Caco-2 (cell line): Measurements from ENCODE around the gene FNDC3A. TPM values are rescaled to one million over a fixed set of nuclear protein-coding genes. Genes with fewer than 3 reads are reported as not detected.

Experiments used
- BruUV-seq: library from RNA; stranded (reverse); fragments of 400-500 nt; replicated peaks from 2 replicates; lab custom pipeline; 2021; lab: Mats Ljungman, UMichigan
- CTCF ChIA-PET: fragments of 300-600 bp; sonication (Branson Sonifier 250); formaldehyde crosslinking; loops from one replicate; lab custom pipeline; 2022; ENCODE audit warnings: antibody characterized with exemption; lab: Charles Lee
- POLR2A ChIA-PET: fragments of 300-600 bp; sonication (Branson Sonifier 250); formaldehyde crosslinking; loops from one replicate; lab custom pipeline; 2022; ENCODE audit warnings: antibody characterized with exemption; lab: Charles Lee
- DNase-seq, 2 experiments: peaks; one replicate each; pipeline versions ENCODE4 v3.0.0 to v3.0.0-alpha.2; 2020 to 2022
- H3K27me3 ChIP-seq: replicated peaks from 2 replicates; pipeline ENCODE4 v1.6.0; 2011; ENCODE audit warnings: low read length; ENCODE audit not compliant: control insufficient read depth, insufficient read depth
- H3K36me3 ChIP-seq: 2 replicates; pipeline ENCODE4 v1.5.1; 2011; ENCODE audit warnings: low read length; ENCODE audit not compliant: control insufficient read depth, insufficient read depth
- H3K4me1 ChIP-seq: fragments of 250-450 bp; sonication (Bioruptor Pico); 2 replicates; pipeline ENCODE4 v1.5.1; 2020; ENCODE audit warnings: mild to moderate bottlenecking
- H3K4me3 ChIP-seq: 2 replicates; pipeline ENCODE4 v1.5.1; 2011; ENCODE audit warnings: low read depth, mild to moderate bottlenecking, control low read depth, low read length
- H3K9me3 ChIP-seq: fragments of 250-450 bp; sonication (Bioruptor Pico); 2 replicates; pipeline ENCODE4 v1.5.1; 2020; ENCODE audit warnings: mild to moderate bottlenecking, moderate library complexity
- H3K27ac Mint-ChIP-seq: one replicate; pipeline ENCODE4 v1.8.0; 2022; ENCODE audit warnings: mixed read lengths; ENCODE audit not compliant: unreplicated experiment
- H3K27me3 Mint-ChIP-seq: one replicate; pipeline ENCODE4 v1.8.0; 2022; ENCODE audit warnings: mixed read lengths; ENCODE audit not compliant: insufficient read depth, unreplicated experiment
- H3K36me3 Mint-ChIP-seq: one replicate; pipeline ENCODE4 v1.8.0; 2022; ENCODE audit warnings: mild to moderate bottlenecking, mixed read lengths; ENCODE audit not compliant: insufficient read depth, unreplicated experiment
- H3K4me1 Mint-ChIP-seq: one replicate; pipeline ENCODE4 v1.8.0; 2022; ENCODE audit warnings: low read depth, mixed read lengths; ENCODE audit not compliant: unreplicated experiment
- H3K4me3 Mint-ChIP-seq: one replicate; pipeline ENCODE4 v1.8.0; 2022; ENCODE audit warnings: mild to moderate bottlenecking, moderate library complexity, mixed read lengths; ENCODE audit not compliant: unreplicated experiment
- H3K9me3 Mint-ChIP-seq: one replicate; pipeline ENCODE4 v1.8.0; 2022; ENCODE audit warnings: mixed read lengths; ENCODE audit not compliant: unreplicated experiment
- intact Hi-C: fragments of 100-400 bp; cut with micrococcal nuclease; formaldehyde crosslinking; loops from one replicate; pipeline ENCODE4 v1.10.0; 2022; ENCODE audit not compliant: unreplicated experiment
- total RNA-seq: library from RNA; stranded (reverse); gene quantifications from 2 replicates; pipeline ENCODE4 v1.2.3, GENCODE V29; 2022
- TF ChIP-seq, protein P1 (sequence below), 2 experiments: fragments of 200-600 bp in 1 of 2; IDR thresholded peaks; 1 replicate in 1 of 2; 2 replicates in 1 of 2; pipeline versions ENCODE4 v1.5.1 to v1.8.0; 2011 to 2022; ENCODE audit warnings: antibody characterized with exemption in 1 of 2, control low read depth in 1 of 2, inconsistent platforms in 1 of 2, low read depth in 1 of 2, low read length in 1 of 2, mild to moderate bottlenecking in 1 of 2, moderate library complexity in 1 of 2; ENCODE audit not compliant: insufficient read depth in 1 of 2, severe bottlenecking in 1 of 2, unreplicated experiment in 1 of 2

The FNDC3A gene
- total RNA-seq, 1 experiment from 2014 or later, result 32.5 TPM

DNA sequence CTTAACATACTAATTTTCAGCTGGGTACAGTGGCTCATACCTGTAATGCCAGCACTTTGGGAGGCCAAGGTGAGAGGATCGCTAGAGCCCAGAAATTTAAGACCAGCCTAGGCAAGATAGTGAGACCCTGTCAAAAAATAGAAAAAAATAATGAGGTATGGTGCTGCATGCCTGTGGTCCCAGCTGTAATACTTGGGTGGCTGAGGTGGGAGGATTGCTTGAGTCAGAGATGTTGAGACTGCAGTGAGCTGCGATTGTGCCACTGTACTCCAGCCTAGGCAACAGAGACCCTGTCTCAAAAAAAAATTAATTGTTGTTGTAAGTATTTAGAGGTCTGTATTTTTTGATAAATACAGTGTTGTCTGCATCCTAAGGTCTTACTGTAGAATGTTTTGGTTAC, 66.8 kb downstream of the FNDC3A start:
- no peaks in the 10 kb centered on the region for H3K9me3 ChIP-seq
- no peaks in the 10 kb centered on the region for H3K4me1 ChIP-seq
- Mint-ChIP-seq H3K27me3 (no peaks in the 10 kb centered on the region), H3K4me1 (no peaks in the 10 kb centered on the region), H3K36me3 (no peaks in the 10 kb centered on the region), H3K4me3 (no peak overlapping the region), H3K27ac (no peak overlapping the region), H3K9me3 (no peaks in the 10 kb centered on the region)
- no peak overlapping the region for H3K4me3 ChIP-seq
- TF ChIP-seq, protein P1, sequence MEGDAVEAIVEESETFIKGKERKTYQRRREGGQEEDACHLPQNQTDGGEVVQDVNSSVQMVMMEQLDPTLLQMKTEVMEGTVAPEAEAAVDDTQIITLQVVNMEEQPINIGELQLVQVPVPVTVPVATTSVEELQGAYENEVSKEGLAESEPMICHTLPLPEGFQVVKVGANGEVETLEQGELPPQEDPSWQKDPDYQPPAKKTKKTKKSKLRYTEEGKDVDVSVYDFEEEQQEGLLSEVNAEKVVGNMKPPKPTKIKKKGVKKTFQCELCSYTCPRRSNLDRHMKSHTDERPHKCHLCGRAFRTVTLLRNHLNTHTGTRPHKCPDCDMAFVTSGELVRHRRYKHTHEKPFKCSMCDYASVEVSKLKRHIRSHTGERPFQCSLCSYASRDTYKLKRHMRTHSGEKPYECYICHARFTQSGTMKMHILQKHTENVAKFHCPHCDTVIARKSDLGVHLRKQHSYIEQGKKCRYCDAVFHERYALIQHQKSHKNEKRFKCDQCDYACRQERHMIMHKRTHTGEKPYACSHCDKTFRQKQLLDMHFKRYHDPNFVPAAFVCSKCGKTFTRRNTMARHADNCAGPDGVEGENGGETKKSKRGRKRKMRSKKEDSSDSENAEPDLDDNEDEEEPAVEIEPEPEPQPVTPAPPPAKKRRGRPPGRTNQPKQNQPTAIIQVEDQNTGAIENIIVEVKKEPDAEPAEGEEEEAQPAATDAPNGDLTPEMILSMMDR (IDR thresholded peaks at IDR 0.05; ENCODE audit: insufficient read depth in 1 of 2, low read depth in 1 of 2, low read length in 1 of 2, severe bottlenecking in 1 of 2, unreplicated experiment in 1 of 2), result no peak
- ChIA-PET POLR2A (no interaction called here), CTCF (no interaction called here)
- no TSS peak for BruUV-seq
- intact Hi-C loops, result no loop called here
- no peak for DNase-seq
- no peaks in the 10 kb centered on the region for H3K36me3 ChIP-seq
- H3K27me3 ChIP-seq, result no peaks in the 10 kb centered on the region

DNA sequence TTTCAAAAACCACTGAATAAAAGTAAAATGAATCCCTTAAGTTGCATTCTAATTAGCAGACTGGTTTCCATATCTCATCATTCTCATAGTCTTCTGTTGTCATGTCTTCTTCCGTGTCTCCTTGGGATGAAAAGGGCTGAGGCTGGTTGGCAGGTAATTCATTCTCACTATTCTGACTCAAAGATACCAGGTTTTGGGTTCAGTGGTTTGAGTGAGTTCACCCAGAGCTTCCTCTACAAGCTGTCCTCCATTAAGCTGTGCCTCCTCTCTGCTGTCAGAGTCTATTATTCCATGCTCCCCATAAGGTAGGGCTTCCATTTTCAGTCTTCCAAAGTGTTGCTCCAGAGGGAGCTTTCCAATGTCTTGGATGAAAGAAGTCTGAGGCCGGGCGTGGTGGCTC, 68.3 kb downstream of the FNDC3A start:
- Histone ChIP-seq H3K4me1 (no peaks in the 10 kb centered on the region), H3K27me3 (no peaks in the 10 kb centered on the region), H3K36me3 (no peaks in the 10 kb centered on the region), H3K9me3 (no peaks in the 10 kb centered on the region), H3K4me3 (no peak overlapping the region)
- H3K4me1 Mint-ChIP-seq, result no peaks in the 10 kb centered on the region
- BruUV-seq, result no TSS peak
- DNase-seq, result no peak
- H3K9me3 Mint-ChIP-seq, result peaks cover 8% of the 10 kb centered on the region
- intact Hi-C loops, result no loop called here
- no peaks in the 10 kb centered on the region for H3K27me3 Mint-ChIP-seq
- no peak overlapping the region for H3K27ac Mint-ChIP-seq
- H3K4me3 Mint-ChIP-seq, result no peak overlapping the region
- POLR2A ChIA-PET, result no interaction called here
- TF ChIP-seq, protein P1 (IDR thresholded peaks at IDR 0.05; ENCODE audit: insufficient read depth in 1 of 2, low read depth in 1 of 2, low read length in 1 of 2, severe bottlenecking in 1 of 2, unreplicated experiment in 1 of 2), result no peak
- CTCF ChIA-PET, result no interaction called here
- H3K36me3 Mint-ChIP-seq, result no peaks in the 10 kb centered on the region

DNA sequence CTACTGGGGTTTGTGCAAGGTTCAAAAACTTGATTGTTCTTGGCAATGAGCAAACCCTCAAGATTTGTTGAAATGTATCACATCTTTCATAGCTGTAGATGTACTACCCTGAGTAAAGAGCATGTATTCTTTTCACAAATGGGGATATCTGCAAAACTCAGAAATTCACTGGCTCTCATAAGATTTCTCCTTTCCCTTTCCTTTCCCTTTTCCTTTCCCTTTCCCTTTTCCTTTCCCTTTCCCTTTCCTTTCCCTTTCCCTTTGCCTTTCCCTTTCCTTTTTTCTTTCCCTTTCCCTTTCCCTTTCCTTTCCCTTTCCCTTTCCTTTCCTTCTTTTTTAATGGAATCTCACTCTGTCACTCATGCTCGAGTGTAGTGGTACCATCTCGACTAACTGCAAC, 69.1 kb downstream of the FNDC3A start:
- H3K27ac Mint-ChIP-seq, result no peak overlapping the region
- no peaks in the 10 kb centered on the region for H3K9me3 ChIP-seq
- H3K4me1 ChIP-seq, result no peaks in the 10 kb centered on the region
- no peak overlapping the region for H3K4me3 ChIP-seq
- no peaks in the 10 kb centered on the region for H3K27me3 ChIP-seq
- H3K9me3 Mint-ChIP-seq, result peaks cover 8% of the 10 kb centered on the region
- no peaks in the 10 kb centered on the region for H3K36me3 ChIP-seq
- H3K4me1 Mint-ChIP-seq, result no peaks in the 10 kb centered on the region
- H3K4me3 Mint-ChIP-seq, result no peak overlapping the region
- POLR2A ChIA-PET, result no interaction called here
- no TSS peak for BruUV-seq
- intact Hi-C loops, result no loop called here
- no peaks in the 10 kb centered on the region for H3K36me3 Mint-ChIP-seq
- H3K27me3 Mint-ChIP-seq, result no peaks in the 10 kb centered on the region
- CTCF ChIA-PET, result no interaction called here
- TF ChIP-seq, protein P1 (IDR thresholded peaks at IDR 0.05; ENCODE audit: insufficient read depth in 1 of 2, low read depth in 1 of 2, low read length in 1 of 2, severe bottlenecking in 1 of 2, unreplicated experiment in 1 of 2), result no peak
- no peak for DNase-seq
